Activated T-cell treated with anti-CD3 and anti-CD28 coated beads, Interleukin-2, amount 50 U/mL, for 24 hours (primary cell): Measurements from ENCODE around the gene ANKMY1.
"Not testable (repeated sequence)": the region's sequence is repeated elsewhere in the genome, so short reads cannot be mapped to it uniquely, and the experiment has no call there.

Experiments used
- DNase-seq: peaks from one replicate; pipeline ENCODE4 v3.0.0-alpha.2; 2020
- H3K27ac Mint-ChIP-seq: 2 replicates; pipeline ENCODE4 v1.8.0; 2020; ENCODE audit warnings: mild to moderate bottlenecking, mixed read lengths
- H3K27me3 Mint-ChIP-seq: 2 replicates; pipeline ENCODE4 v1.8.0; 2020; ENCODE audit warnings: mixed read lengths
- H3K36me3 Mint-ChIP-seq: 2 replicates; pipeline ENCODE4 v1.8.0; 2020; ENCODE audit warnings: low read depth, mixed read lengths
- H3K4me1 Mint-ChIP-seq: 2 replicates; pipeline ENCODE4 v1.8.0; 2020; ENCODE audit warnings: low read depth, mixed read lengths
- H3K4me3 Mint-ChIP-seq: 2 replicates; pipeline ENCODE4 v1.8.0; 2020; ENCODE audit warnings: mild to moderate bottlenecking, moderate library complexity, mixed read lengths
- H3K9me3 Mint-ChIP-seq: 2 replicates; pipeline ENCODE4 v1.8.0; 2020; ENCODE audit warnings: mixed read lengths

ANKMY1 gene

GRCh38 chr2:240569998-240570530 lies 12.3 kb upstream of the ANKMY1 start:
- no peaks in the 10 kb centered on the region for H3K27me3 Mint-ChIP-seq
- peak overlapping the region; percentile 82 for H3K4me3 Mint-ChIP-seq
- no peaks in the 10 kb centered on the region for H3K9me3 Mint-ChIP-seq
- H3K4me1 Mint-ChIP-seq, result peaks cover 50% of the 10 kb centered on the region
- H3K27ac Mint-ChIP-seq, result no peak overlapping the region
- peaks cover 45% of the 10 kb centered on the region for H3K36me3 Mint-ChIP-seq
- DNase-seq, result no peak

- H3K9me3 Mint-ChIP-seq, result no peaks in the 10 kb centered on the region
- H3K4me1 Mint-ChIP-seq, result peaks cover 55% of the 10 kb centered on the region
Observed at GRCh38 chr2:240569523-240569997, 11.8 kb upstream of the ANKMY1 start.

GRCh38 chr2:240568678-240569522 lies 11.1 kb upstream of the ANKMY1 start:
- Mint-ChIP-seq H3K4me1 (peaks cover 61% of the 10 kb centered on the region), H3K4me3 (peak overlapping the region; percentile 82), H3K36me3 (peaks cover 50% of the 10 kb centered on the region), H3K27ac (peak overlapping the region; percentile 87), H3K9me3 (no peaks in the 10 kb centered on the region), H3K27me3 (no peaks in the 10 kb centered on the region)
- DNase-seq, result peak; percentile 69

More at GRCh38 chr2:240569523-240569997, 11.8 kb upstream of the ANKMY1 start:
- H3K36me3 Mint-ChIP-seq, result peaks cover 46% of the 10 kb centered on the region
- peak overlapping the region; percentile 82 for H3K4me3 Mint-ChIP-seq
- peak overlapping the region; percentile 76 for H3K27ac Mint-ChIP-seq
- no peaks in the 10 kb centered on the region for H3K27me3 Mint-ChIP-seq
- no peak for DNase-seq

- Mint-ChIP-seq H3K9me3 (no peaks in the 10 kb centered on the region), H3K4me3 (peak within 1 kb of the TSS; percentile 93), H3K27me3 (no peaks in the 10 kb centered on the region), H3K4me1 (peaks cover 70% of the 10 kb centered on the region), H3K27ac (peak within 1 kb of the TSS; percentile 92), H3K36me3 (peaks cover 56% of the 10 kb centered on the region)
- DNase-seq, result peak; percentile 74
Observed at GRCh38 chr2:240567872-240568677, 10.3 kb upstream of the ANKMY1 start, which contains the start of gene RNPEPL1. TSS of gene RNPEPL1 (plus strand) at chr2:240568484. CDS start at chr2:240568587, 103 bp downstream.

- Mint-ChIP-seq H3K4me1 (peaks cover 77% of the 10 kb centered on the region), H3K27ac (peak overlapping the region; percentile 92), H3K9me3 (no peaks in the 10 kb centered on the region), H3K4me3 (peak overlapping the region; percentile 93), H3K36me3 (peaks cover 60% of the 10 kb centered on the region), H3K27me3 (no peaks in the 10 kb centered on the region)
- peak; percentile 59 for DNase-seq
Observed at GRCh38 chr2:240567137-240567871, 9.5 kb upstream of the ANKMY1 start.

- Mint-ChIP-seq H3K27ac (peak overlapping the region; percentile 98), H3K4me1 (peaks cover 82% of the 10 kb centered on the region), H3K36me3 (peaks cover 63% of the 10 kb centered on the region), H3K27me3 (no peaks in the 10 kb centered on the region), H3K9me3 (no peaks in the 10 kb centered on the region), H3K4me3 (peak overlapping the region; percentile 93)
- peak; percentile 96 for DNase-seq
Observed at GRCh38 chr2:240566203-240567136, 8.7 kb upstream of the ANKMY1 start.

- H3K4me3 Mint-ChIP-seq, result peak overlapping the region; percentile 93
- H3K4me1 Mint-ChIP-seq, result peaks cover 77% of the 10 kb centered on the region
- DNase-seq, result peak; percentile 91
- H3K9me3 Mint-ChIP-seq, result no peaks in the 10 kb centered on the region
- no peaks in the 10 kb centered on the region for H3K27me3 Mint-ChIP-seq
- H3K27ac Mint-ChIP-seq, result peak overlapping the region; percentile 98
- H3K36me3 Mint-ChIP-seq, result peaks cover 59% of the 10 kb centered on the region
Observed at GRCh38 chr2:240565333-240566202, 7.8 kb upstream of the ANKMY1 start.

GRCh38 chr2:240564561-240565332 lies 7.0 kb upstream of the ANKMY1 start:
- Mint-ChIP-seq H3K4me1 (peaks cover 72% of the 10 kb centered on the region), H3K27ac (peak overlapping the region; percentile 98), H3K4me3 (peak overlapping the region; percentile 93), H3K27me3 (no peaks in the 10 kb centered on the region), H3K9me3 (no peaks in the 10 kb centered on the region), H3K36me3 (peaks cover 62% of the 10 kb centered on the region)
- no peak for DNase-seq

- H3K36me3 Mint-ChIP-seq, result peaks cover 64% of the 10 kb centered on the region
- no peak for DNase-seq
Observed at GRCh38 chr2:240563951-240564560, 6.3 kb upstream of the ANKMY1 start.

GRCh38 chr2:240563231-240563630 lies 5.4 kb upstream of the ANKMY1 start:
- peaks cover 81% of the 10 kb centered on the region for H3K4me1 Mint-ChIP-seq
- H3K27me3 Mint-ChIP-seq, H3K4me3 Mint-ChIP-seq, H3K9me3 Mint-ChIP-seq, DNase-seq: not testable (repeated sequence)
- peaks cover 72% of the 10 kb centered on the region for H3K36me3 Mint-ChIP-seq
- H3K27ac Mint-ChIP-seq, result peak overlapping the region; percentile 95

More at GRCh38 chr2:240563951-240564560, 6.3 kb upstream of the ANKMY1 start:
- no peaks in the 10 kb centered on the region for H3K27me3 Mint-ChIP-seq
- H3K27ac Mint-ChIP-seq, result peak overlapping the region; percentile 98
- no peaks in the 10 kb centered on the region for H3K9me3 Mint-ChIP-seq
- H3K4me3 Mint-ChIP-seq, result peak overlapping the region; percentile 93
- H3K4me1 Mint-ChIP-seq, result peaks cover 72% of the 10 kb centered on the region

- H3K4me3 Mint-ChIP-seq, result peak overlapping the region; percentile 82
- peaks cover 72% of the 10 kb centered on the region for H3K36me3 Mint-ChIP-seq
- H3K27me3 Mint-ChIP-seq, result no peaks in the 10 kb centered on the region
- peak overlapping the region; percentile 95 for H3K27ac Mint-ChIP-seq
- H3K9me3 Mint-ChIP-seq, result no peaks in the 10 kb centered on the region
- no peak for DNase-seq
- peaks cover 80% of the 10 kb centered on the region for H3K4me1 Mint-ChIP-seq
Observed at GRCh38 chr2:240561325-240561971, 3.7 kb upstream of the ANKMY1 start.
